ENCODE results near the gene CABLES1.

Gene CABLES1

DNA sequence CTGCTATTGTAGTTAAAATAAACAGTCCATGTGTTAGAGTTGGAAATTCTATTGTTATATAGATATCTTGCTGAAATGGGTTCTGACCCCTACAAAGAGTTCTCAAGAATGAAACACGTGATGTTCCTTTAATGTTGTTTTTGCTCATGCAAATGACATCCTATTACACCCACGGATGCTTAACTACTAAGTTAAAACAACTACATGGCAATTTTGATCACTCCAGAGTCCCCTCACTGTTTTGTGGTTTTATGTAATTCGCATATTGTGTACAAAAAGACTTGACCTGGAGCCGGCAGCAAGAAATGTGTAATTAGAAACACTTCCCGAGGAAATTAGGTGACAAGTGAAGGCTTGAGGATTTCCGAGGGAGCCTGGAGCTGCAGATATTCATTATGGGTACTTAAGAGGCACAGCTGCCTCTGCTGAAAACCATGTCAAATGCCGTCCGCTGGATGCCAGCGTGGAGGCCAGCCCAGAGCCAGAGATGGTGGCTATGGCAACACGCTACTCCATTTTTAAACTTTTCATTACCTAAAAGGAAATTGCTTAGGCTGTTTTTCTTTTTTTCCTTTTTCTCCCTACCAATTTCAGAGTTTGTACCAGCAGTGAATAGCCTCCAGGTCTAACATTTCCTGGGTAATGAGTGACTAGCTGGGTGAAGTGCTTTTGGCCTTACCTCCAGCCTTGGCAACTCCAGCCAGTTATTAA lies 21.0 kb upstream of the CABLES1 start:
- DNase-seq, result no peak

DNA sequence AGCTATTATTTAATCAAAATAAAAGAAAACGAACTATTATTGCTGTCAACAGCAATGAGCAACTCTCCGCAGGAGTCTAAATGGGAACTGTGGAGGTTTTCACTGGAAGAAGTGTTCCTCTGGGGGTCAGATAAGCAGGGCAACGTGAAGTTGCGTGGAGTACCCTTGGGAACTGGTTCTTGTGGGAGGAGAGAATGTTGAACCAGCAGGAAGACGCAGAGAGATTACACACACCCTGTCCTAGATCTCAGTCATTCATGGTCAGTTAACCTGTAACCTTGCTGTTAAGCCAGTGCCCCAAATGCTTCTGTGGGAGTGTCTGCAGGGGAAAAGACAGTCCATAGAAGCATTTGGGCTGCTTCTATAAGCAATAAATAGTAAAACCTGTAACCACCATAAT lies 20.4 kb upstream of the CABLES1 start:
- DNase-seq, result no peak

DNA sequence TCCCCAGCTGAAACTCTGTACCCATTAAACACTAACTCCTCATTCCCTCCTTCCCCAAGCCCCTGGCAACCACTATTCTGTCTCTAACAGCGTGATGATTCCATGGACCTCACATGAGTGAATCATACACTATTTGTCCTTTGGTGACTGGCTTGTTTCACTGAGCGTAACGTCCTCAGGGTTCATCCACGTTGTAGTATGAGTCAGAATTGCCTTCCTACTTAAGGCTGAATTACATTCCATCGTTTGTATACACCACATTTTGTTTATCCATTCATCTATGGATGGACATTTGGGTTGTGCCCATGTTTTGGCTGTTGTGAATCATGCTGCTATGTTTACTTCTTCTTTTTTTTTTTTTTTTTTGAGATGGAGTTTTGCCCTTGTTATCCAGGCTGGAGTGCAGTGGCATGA lies 19.6 kb upstream of the CABLES1 start:
- DNase-seq, result no peak

DNA sequence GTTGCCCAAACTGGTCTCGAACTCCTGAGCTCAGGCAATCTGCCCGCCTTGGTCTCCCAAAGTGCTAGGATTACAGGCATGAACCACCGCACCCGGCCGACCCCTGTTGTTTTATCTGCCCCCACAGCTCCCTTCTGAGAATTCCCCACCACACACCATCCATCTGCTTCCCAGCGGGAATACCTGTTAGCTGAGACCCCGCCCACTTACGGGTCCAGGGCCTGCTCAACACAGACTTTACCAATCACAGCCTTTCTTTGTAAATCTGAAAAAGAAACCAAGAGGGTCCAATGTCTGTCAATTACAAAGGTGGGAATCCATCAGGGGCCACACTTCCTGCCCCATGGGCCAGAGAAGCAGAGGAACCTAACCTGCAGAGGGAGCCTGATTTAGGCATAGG lies 14.2 kb upstream of the CABLES1 start:
- DNase-seq, result no peak

DNA sequence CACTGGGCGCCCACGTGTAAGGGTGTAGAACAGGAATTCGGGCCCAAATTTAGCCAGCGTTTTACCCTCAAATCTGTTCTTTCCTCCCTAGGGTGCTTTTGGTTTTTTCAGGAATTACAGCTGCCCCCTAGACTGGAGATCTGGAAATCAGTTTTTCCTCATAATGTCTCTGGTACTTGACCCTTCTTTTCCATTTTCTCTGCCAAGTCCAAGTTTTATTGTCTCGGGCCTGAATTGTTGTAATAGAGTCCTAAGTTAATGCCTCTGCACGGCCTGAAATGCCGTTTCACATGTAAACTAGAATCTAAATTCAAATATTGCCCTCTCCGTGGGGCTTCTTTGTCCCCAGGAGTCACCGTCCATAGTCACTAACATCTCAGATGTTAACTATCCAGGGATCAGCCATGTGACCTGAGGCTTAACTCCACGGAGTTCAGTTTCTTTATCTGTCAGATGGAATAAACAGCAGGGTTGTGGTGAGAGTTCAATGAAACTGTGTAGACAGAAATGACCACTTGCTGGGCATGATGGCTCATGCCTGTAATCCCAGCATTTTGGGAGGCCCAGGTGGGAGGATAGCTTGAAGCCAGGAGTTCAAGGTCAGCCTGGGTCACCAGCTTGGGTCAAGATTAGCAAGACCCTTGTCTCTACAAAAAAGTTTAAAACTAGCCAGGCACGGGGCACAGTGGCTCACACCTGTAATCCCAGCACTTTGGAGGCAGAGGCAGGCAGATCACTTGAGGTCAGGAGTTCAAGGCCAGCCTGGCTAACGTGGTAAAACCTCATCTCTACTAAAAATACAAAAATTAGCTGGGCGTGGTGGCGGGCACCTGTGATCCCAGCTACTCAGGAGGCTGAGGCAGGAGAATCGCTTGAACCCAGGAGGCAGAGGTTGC lies 12.7 kb upstream of the CABLES1 start:
- no peak for DNase-seq

DNA sequence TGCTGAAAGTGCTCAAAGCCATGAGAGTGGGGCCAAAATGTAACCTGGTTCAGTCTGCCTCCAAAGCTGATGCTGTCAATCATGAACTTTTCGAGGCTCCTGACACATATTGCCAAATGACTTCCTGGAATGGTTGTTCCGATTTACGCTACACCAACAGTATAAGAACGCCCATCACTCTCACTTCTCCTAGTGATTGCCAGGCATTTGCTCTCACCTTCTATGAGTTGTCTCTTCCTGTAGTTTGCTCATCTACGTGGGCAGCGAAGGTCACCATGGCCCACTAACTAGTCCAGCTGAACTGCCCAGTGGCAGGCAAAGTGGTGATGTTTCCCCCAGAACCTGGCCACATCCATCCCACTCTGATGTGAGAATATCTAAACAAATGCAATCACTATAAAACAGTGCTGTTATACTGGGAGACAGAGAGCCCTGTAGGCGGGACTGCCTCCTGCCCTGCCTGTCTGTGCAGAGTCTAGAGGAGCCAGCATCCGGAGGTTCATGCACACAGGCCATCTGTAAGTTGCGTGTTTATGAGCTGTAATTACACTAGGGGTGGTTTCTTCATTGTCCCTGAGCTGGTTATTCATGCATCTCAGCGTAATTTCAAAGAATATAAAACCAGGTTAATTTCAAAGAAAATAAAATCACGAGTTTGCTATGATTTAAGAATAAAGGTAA lies 8.8 kb upstream of the CABLES1 start:
- no peak for DNase-seq

DNA sequence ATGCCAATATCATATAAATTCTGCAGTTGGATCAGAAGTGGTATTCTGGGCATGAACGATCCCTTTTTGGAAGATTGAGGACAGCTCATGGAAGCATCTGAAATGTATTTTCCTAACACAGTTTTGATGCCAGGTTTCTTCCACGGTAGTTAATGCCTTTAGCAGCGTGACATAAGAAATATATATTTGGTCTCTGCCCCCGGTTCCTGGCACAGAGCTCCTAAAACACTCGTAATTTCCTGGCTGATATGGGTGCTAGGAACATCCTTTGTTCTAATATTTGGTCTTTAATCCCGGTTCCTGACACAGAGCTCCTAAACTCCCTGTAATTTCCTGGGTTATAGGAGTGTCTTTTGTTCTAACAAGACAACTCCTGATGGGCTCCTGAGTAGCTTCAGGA lies 8.2 kb upstream of the CABLES1 start:
- no peak for DNase-seq

DNA sequence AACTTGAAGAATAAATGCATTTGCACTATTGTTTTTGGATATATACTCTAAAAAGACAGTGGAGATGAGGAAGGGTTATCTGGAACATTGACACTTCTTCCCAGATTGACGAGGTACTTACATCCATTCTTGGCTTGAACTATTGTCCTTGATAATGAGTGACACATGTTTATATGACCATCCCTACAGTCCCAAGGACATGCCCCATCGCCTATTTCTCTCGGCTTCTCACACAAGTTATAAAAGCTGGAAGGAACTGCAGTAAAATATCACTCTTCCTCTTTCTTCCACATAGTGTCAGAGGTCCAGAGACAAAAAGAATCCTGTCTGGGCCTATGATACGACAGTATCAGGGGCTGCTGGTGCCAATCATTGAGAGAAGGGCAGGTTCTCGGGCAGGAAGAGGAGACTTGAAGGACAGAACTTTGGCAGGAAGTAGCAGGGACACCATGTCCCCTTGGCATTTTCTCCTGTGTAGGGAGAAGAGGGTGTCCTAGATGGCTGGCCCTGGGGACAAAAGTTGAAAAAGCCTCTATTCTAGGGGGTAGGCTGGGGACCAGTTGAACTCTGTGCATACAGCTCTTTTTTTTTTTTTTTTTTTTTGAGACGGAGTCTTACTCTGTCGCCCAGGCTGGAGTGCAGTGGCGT lies 5.8 kb upstream of the CABLES1 start:
- no peak for DNase-seq

DNA sequence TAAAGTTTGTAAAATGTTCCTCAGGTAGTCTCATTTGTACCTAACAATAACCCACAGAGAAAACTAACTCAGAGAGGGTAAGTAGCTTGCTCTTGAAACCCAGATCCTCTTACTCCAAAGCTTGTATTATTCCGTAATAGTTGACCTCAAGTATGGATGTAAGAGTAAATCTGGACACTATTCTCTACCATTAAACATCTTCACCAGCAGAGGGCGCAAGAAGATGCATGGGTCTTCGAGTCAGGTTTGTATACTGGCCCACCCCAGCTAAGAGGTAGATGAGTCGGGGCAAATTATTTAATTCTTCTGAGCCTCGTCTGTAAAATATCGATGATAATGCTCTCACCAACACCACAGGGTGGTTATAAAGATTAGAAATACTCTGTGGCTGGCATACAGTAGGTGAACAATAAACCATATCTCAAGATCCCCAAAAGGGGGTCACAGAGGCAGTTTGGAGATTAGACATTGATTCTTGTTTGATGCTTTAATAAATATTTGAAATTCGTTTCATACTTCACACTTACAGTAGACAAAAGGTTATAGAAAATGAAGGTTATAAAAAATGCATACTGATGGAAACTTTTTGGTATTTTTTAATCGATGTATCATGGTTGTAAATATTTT lies 3.5 kb upstream of the CABLES1 start:
- peak; percentile 90 for DNase-seq

DNA sequence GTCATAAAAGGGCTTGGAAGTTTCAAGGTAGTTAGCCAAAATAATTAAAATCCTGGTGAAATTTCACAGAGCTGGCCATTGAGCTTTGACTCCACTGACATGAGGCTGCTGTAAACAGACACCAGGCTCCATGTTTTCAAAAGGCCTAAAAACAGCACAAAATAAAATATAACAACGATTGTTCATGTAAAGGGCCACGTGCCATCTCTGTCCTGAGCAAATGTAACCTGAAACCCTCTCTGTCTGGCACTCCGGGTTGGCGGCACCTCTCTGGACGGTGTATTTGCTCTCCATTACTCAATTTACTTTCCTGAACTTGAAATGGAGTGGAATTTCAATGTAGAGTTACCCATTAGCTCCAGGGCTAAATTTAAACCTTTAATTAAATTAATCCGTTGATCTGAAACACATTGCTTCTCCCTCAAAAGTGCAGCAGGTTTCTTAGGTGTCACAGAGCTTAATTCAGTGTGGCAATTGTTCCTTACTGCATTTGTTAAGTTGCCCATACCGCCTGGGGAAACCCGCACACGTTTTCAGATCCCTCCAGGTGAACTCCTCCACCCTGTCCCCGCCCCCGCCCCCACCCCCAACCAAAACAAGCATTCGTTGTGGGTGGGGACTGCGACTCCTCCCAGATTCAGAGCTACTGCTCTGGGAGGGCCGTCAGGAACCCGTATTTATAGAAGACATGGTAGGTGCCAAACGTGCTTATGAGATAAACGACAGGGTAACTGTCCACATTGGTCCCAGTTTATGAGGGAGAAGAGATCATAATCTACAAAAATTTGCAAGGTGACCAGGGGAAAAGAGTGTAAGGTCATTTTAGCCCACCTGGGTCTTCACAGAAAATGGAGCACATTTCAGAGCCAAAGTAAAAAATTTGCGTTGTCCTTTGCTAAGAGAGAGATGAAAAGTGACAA lies 1.2 kb upstream of the CABLES1 start:
- DNase-seq, result peak; percentile 81

DNA sequence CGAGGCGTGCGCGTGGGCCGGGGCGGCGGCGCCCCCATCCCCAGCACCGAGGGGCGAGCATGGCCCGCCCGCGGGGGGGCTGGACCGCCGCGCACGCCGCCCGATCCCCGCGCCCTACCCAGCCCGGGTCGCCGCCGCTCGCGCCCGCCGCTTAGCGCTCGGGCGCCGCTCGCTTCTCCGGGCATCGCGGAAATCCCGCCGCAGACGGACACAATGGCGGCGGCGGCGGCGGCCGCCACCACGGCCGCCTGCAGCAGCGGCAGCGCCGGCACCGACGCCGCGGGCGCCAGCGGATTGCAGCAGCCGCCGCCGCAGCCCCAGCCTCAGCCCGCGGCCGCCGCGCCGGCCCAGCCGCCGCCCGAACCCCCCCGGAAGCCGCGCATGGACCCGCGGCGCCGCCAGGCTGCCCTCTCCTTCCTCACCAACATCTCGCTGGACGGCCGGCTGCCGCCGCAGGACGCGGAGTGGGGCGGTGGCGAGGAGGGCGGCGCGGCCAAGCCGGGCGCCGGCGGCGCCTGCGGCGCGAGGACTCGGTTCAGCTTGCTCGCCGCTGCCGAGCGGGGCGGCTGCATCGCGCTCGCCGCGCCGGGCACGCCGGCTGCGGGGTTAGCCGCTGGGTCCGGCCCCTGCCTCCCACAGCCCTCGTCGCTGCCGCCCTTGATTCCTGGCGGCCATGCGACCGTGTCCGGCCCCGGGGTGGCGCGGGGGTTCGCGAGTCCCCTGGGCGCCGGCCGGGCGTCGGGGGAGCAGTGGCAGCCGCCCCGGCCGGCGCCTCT lies 453 bp downstream of the CABLES1 start:
- DNase-seq, result peak; percentile 52

DNA sequence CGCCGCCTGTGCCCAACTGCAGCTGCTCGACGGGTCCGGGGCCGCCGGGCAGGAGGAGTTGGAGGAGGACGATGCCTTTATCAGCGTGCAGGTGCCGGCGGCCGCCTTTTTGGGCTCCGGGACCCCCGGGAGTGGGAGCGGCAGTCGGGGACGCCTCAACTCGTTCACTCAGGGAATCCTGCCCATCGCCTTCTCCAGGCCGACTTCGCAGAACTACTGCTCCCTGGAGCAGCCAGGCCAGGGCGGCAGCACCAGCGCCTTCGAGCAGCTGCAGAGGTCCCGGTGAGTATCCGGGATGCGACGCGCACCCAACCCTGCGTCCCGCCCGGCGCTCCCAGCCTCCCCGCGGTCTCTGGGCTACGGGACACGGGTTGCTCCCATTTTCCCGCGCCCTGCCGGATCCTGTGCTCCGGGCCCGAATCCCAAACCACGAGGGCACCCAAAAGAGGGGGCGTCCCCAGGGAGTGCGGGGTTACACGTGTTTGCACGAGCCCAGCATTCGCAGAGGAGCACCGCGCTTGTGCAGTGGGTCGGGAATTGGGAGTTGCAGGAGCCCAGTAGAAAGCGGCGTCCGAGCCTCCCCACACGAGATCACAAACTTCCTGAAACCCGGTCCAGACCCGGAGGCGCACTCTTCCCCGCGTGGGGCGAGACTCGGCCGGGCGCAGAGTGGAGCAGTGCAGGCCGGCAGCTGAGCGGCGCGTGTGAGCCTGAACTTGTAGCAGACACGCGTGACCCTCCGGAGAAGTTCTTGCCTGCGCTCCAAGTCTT lies 1.2 kb downstream of the CABLES1 start:
- peak; percentile 32 for DNase-seq

DNA sequence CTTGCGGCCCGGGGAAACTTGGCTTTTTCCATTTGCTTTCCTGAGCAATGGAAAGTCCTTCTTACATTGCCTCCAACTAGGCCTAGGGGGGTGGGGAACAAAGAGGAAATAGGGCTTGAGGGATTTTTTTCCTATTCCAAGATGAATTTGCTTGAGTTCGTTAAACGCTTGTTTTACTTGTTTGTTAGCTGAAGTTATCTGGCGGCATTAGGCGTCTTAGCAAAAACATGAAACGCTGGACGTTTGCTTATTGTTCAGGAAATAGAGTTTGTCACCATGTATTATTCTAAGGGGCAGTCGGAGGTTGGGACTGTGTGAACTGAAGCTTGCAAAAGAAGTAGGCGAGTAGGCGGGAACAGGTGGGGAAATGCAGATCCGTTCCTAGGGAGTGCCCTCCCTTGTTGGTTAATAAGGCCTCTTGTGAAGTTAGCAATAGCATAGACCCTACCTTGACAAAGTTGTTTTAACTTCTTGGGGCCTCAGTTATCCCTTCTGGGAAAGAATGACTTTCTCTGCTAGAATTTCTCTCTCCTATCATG lies 1.9 kb downstream of the CABLES1 start:
- peak; percentile 22 for DNase-seq

DNA sequence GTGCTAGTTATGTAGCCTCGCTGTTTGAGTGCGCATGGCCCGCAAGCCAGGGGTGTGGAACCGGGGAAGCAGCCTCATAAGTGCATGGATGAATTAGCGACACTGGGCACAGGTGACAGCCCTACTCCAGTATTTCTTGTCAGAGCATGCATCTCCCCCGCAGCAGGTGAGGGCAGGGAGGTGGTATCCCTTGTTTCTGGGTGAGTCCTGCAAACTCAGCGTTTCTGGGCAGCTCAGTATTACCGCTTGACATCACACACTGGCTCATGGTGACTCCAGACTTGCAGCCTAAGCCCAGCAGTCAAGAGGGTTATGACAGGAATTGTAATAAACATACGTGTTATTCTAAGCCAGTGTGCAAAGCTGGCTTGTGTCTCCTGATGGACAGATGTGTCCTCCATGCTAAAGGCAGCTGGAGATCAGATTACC lies 2.5 kb downstream of the CABLES1 start:
- peak; percentile 44 for DNase-seq

DNA sequence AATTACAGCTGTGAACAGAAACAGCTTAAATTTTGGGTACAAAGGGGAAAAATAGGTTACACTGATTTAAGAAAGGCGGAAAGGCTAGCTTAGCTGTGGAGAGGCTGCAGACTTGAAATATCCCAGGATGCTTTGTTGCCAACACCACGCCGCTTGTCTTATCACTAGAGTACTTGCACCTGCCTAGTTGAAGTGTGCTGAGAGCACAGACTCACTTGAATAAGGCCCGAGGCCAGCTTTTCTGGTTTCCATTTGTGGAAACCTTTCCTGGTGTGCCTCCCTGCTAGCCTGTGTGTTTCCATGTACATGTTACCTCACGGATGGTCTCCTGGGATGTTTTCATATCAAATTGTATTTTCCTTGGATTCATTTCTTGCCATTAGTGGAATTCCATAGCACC lies 3.2 kb downstream of the CABLES1 start:
- peak; percentile 18 for DNase-seq

DNA sequence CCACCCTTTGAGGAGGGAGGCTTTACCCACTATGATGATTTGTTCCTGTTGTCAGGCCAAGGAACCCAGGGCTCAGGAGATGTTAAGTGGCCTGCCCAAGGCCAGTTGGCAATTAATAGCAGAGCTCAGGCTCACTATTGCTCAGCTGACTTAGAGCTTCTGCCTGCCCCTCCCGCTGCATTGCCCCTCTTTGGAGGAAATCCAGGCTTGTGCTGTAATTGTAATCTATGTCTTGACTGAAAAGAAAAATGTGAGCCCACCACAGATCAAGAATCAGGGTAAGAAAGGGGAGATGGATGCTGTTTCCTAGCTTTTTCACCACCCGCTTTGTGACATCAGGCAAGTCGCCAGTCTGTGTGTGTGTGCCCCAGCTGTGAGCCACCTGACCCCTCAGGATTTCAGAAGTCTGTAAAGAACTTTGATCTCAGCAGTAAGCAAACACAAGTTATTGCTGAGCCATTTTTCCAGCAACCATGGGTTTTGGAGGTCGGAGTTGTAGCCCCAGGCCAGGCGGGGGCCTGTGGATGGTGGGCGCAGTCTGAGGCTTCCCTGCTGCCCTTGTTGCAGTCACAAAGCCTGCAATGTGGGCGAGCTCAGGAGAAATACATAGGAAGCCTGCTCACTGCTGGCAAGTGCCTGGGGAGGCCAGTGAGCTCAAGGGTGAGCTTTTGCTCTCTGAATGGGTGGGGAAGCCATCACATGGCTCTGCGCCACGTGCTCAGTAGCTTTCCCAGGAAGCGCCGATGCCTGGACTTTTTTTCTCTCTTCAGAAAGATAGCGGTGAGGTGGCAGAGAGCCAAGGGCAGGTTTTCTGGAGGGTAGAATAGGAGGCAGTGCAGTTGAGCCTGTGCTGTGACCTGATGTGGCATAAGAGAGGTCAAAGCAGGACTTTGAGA lies 6.1 kb downstream of the CABLES1 start:
- no peak for DNase-seq

DNA sequence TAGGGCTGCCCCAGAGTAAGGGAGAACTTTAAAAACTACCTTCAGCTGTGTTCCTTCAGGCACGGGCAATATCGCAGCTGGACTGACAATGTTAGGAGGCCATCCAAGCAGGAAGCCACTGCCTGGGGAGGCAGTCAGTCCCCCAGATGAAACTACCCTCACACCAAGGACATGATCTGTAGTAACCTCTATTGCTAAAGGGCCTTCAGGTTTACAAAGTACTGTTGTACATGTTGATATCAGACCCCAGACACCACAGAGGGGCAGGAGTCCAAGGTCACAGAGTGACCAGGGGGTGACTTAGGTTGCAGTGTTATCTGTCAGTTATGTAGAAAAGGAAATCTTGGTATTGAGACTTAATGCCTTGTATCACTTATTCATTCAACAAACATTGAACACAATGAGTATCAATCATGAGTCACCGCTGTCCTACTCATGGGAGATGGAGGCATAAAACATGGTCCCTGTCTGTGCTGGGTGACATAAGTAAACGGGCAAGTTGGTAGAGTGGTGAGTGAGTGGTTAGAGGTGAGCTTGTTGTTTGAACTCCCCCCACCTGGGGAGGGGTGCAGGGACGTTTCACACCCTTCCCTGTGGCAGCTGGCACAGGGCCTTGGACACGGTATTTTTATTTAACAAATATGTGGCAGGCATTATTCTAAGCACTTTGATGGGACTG lies 7.1 kb downstream of the CABLES1 start:
- no peak for DNase-seq

Data from NCI-H82 (cell line).